GM18505 (cell line): ENCODE measurements around the gene PIP5K1A.

Source experiments
- ATAC-seq: cut with Tn5 transposase; IDR thresholded peaks from one replicate; pipeline ENCODE4 v1.9.1; 2021; ENCODE audit not compliant: unreplicated experiment
- POLR2A ChIP-seq: IDR thresholded peaks from 4 replicates; pipeline ENCODE4 v1.6.1; 2011; ENCODE audit warnings: borderline replicate concordance; ENCODE audit not compliant: insufficient read depth, insufficient read length; ENCODE audit errors: extremely low read depth

PIP5K1A gene

GRCh38 chr1:151198254-151199127, at the start of gene PIP5K1A:
PIP5K1A (plus strand) TSS chr1:151198552; CDS start chr1:151198997, 445 bp downstream.
- ATAC-seq: peak; percentile 81

GRCh38 chr1:151156515-151156819, 41.9 kb upstream of the PIP5K1A start, which contains the start of gene TNFAIP8L2:
TNFAIP8L2 (plus strand) TSS chr1:151156649; CDS start chr1:151158698, 2,049 bp downstream.
- peak; percentile 45 for TF ChIP-seq POLR2A
- ATAC-seq: peak; percentile 53

More at GRCh38 chr1:151198254-151199127, at the start of gene PIP5K1A:
- TF ChIP-seq POLR2A: peak; percentile 91

GRCh38 chr1:151157067-151157531, 41.3 kb upstream of the PIP5K1A start:
- no peak for ATAC-seq
- TF ChIP-seq POLR2A: no peak

GRCh38 chr1:151158326-151158725, 40.0 kb upstream of the PIP5K1A start:
- ATAC-seq: no peak
- TF ChIP-seq POLR2A: no peak

GRCh38 chr1:151158751-151159251, 39.6 kb upstream of the PIP5K1A start:
- TF ChIP-seq POLR2A: no peak

GRCh38 chr1:151159373-151159772, 39.0 kb upstream of the PIP5K1A start:
- no peak for ATAC-seq
- no peak for TF ChIP-seq POLR2A

More at GRCh38 chr1:151158751-151159251, 39.6 kb upstream of the PIP5K1A start:
- no peak for ATAC-seq

- TF ChIP-seq POLR2A: no peak
- ATAC-seq: no peak
Measured at GRCh38 chr1:151164732-151165280, 33.5 kb upstream of the PIP5K1A start.

GRCh38 chr1:151165281-151165737, 33.0 kb upstream of the PIP5K1A start:
- no peak for TF ChIP-seq POLR2A
- ATAC-seq: no peak

- TF ChIP-seq POLR2A: peak; percentile 91
- peak; percentile 83 for ATAC-seq
Measured at GRCh38 chr1:151165738-151166504, 32.4 kb upstream of the PIP5K1A start, which contains the start of the genes LYSMD1 and SCNM1. LYSMD1 (minus strand) TSS chr1:151165902; CDS start chr1:151165258, 644 bp downstream. SCNM1 (plus strand) TSS chr1:151166144; CDS start chr1:151166153, 9 bp downstream.

GRCh38 chr1:151166505-151166956, 31.8 kb upstream of the PIP5K1A start:
- ATAC-seq: no peak

GRCh38 chr1:151167116-151167515, 31.2 kb upstream of the PIP5K1A start:
- no peak for ATAC-seq
- TF ChIP-seq POLR2A: no peak

More at GRCh38 chr1:151166505-151166956, 31.8 kb upstream of the PIP5K1A start:
- no peak for TF ChIP-seq POLR2A

GRCh38 chr1:151171190-151171589, 27.2 kb upstream of the PIP5K1A start:
- ATAC-seq: no peak
- no peak for TF ChIP-seq POLR2A
